B cell (primary cell): Measurements from ENCODE around the gene MTHFS. TPM values are rescaled to one million over a fixed set of nuclear protein-coding genes. Genes with fewer than 3 reads are reported as not detected.

Experiments used
- ATAC-seq: fragments of 200-7000 bp; cut with Tn5 transposase; one replicate; pipeline ENCODE4 v1.10.0; 2021; ENCODE audit warnings: low read depth, mild to moderate bottlenecking, moderate number of reproducible peaks, moderate library complexity
- CTCF ChIA-PET: fragments of 350-600 bp; sonication (Branson Sonifier 250); formaldehyde crosslinking; loops from one replicate; lab custom pipeline; 2021; ENCODE audit warnings: antibody characterized with exemption, inconsistent platforms; lab: Charles Lee
- POLR2A ChIA-PET: fragments of 350-600 bp; sonication (Branson Sonifier 250); formaldehyde crosslinking; loops from one replicate; lab custom pipeline; 2021; ENCODE audit warnings: antibody characterized with exemption; lab: Charles Lee
- DNase-seq: peaks from one replicate; pipeline ENCODE4 v3.0.0; 2013
- H2AFZ ChIP-seq: 2 replicates; pipeline ENCODE4 v1.6.1; 2012; ENCODE audit warnings: mild to moderate bottlenecking, low read depth, low read length; ENCODE audit not compliant: insufficient read depth, poor library complexity, severe bottlenecking
- H3K27ac ChIP-seq, 2 donors: 1 replicate in 1 of 2; 2 replicates in 1 of 2; pipeline ENCODE4 v1.5.1; 2012 to 2013; ENCODE audit warnings: low read length in 2 of 2, mild to moderate bottlenecking in 2 of 2, moderate library complexity in 1 of 2
- H3K27me3 ChIP-seq, 4 experiments: fragments of 200-600 bp in 1 of 4; sonication (generic) in 1 of 4; replicated peaks in 1 of 4; 1 replicate in 2 of 4; 2 replicates in 2 of 4; pipeline versions ENCODE4 v1.6.1 to v1.7.0; 2013 to 2016; ENCODE audit warnings: low read length in 3 of 4, mild to moderate bottlenecking in 2 of 4, mixed read lengths in 1 of 4, moderate library complexity in 1 of 4; ENCODE audit not compliant: insufficient read depth in 4 of 4, control insufficient read depth in 3 of 4; ENCODE audit errors: control extremely low read depth in 1 of 4
- H3K36me3 ChIP-seq, 2 experiments: replicated peaks in 1 of 2; 1 replicate in 1 of 2; 2 replicates in 1 of 2; pipeline versions ENCODE4 v1.6.1 to v1.7.1; 2013; ENCODE audit warnings: low read length in 1 of 2; ENCODE audit not compliant: insufficient read depth in 2 of 2, control insufficient read depth in 1 of 2; ENCODE audit errors: control extremely low read depth in 1 of 2, extremely low read depth in 1 of 2
- H3K4me1 ChIP-seq, 2 donors: fragments of 200-600 bp in 1 of 2; sonication (generic) in 1 of 2; 1 replicate in 1 of 2; 2 replicates in 1 of 2; pipeline versions ENCODE4 v1.5.1 to v1.6.1; 2013 to 2017; ENCODE audit warnings: low read length in 2 of 2; ENCODE audit not compliant: control insufficient read depth in 2 of 2, insufficient read depth in 2 of 2
- H3K4me2 ChIP-seq: replicated peaks from 2 replicates; pipeline ENCODE3; 2012; ENCODE audit warnings: mild to moderate bottlenecking, low read depth, low read length; ENCODE audit not compliant: poor library complexity, severe bottlenecking
- H3K4me3 ChIP-seq, 5 experiments: fragments of 200-600 bp in 1 of 5; sonication (generic) in 1 of 5; 1 replicate in 3 of 5; 2 replicates in 2 of 5; pipeline versions ENCODE4 v1.5.1 to v1.7.0; 2011 to 2016; ENCODE audit warnings: low read length in 4 of 5, mild to moderate bottlenecking in 4 of 5, low read depth in 2 of 5, control low read depth in 1 of 5, moderate library complexity in 1 of 5; ENCODE audit not compliant: insufficient read depth in 1 of 5; ENCODE audit errors: control extremely low read depth in 1 of 5, extremely low read depth in 1 of 5
- H3K79me2 ChIP-seq: fragments of 200-600 bp; sonication (generic); one replicate; pipeline ENCODE4 v1.6.0; 2016; ENCODE audit warnings: low read length; ENCODE audit not compliant: control insufficient read depth, insufficient read depth
- H3K9ac ChIP-seq: fragments of 200-600 bp; sonication (generic); 2 replicates; pipeline ENCODE4 v1.6.1; 2017; ENCODE audit warnings: mild to moderate bottlenecking, low read length, moderate library complexity
- H3K9me3 ChIP-seq, 3 donors: one replicate each; pipeline versions ENCODE4 v1.6.1 to v1.7.1; 2013; ENCODE audit warnings: low read length in 2 of 3; ENCODE audit not compliant: control insufficient read depth in 2 of 3, insufficient read depth in 1 of 3; ENCODE audit errors: control extremely low read depth in 1 of 3
- H4K20me1 ChIP-seq: 2 replicates; pipeline ENCODE4 v1.6.0; 2012; ENCODE audit warnings: mild to moderate bottlenecking, low read length; ENCODE audit not compliant: insufficient read depth, control insufficient read depth, poor library complexity, severe bottlenecking
- H3K27ac Mint-ChIP-seq: one replicate; pipeline ENCODE4 v1.8.0; 2021; ENCODE audit warnings: mixed read lengths
- H3K27me3 Mint-ChIP-seq: one replicate; pipeline ENCODE4 v1.8.0; 2021; ENCODE audit warnings: mixed read lengths
- H3K4me1 Mint-ChIP-seq: one replicate; pipeline ENCODE4 v1.8.0; 2021; ENCODE audit warnings: mixed read lengths
- H3K4me3 Mint-ChIP-seq: one replicate; pipeline ENCODE4 v1.8.0; 2021; ENCODE audit warnings: mixed read lengths
- H3K9me3 Mint-ChIP-seq: one replicate; pipeline ENCODE4 v1.8.0; 2022; ENCODE audit warnings: mixed read lengths; ENCODE audit not compliant: insufficient read depth
- CTCF ChIP-seq: fragments of 200-600 bp; IDR thresholded peaks from one replicate; pipeline ENCODE4 v1.8.0; 2022; ENCODE audit warnings: antibody characterized with exemption, mild to moderate bottlenecking
- EZH2 ChIP-seq: IDR thresholded peaks from 2 replicates; pipeline ENCODE4 v1.6.1; 2012; ENCODE audit warnings: borderline replicate concordance, low read depth, mild to moderate bottlenecking, moderate library complexity, low read length; ENCODE audit not compliant: insufficient read depth, poor library complexity, severe bottlenecking
- WGBS: methylation state at CpG from one replicate; pipeline ENCODE4 v1.1.5; 2013; ENCODE audit warnings: missing lambda C conversion rate; ENCODE audit not compliant: insufficient coverage; 5-methylcytosine and 5-hydroxymethylcytosine counted together
- intact Hi-C: fragments of 100-400 bp; cut with micrococcal nuclease; formaldehyde crosslinking; loops from one replicate; pipeline ENCODE4 v1.10.0; 2022
- polyA plus RNA-seq: library from polyadenylated mRNA; depleted of rRNA; stranded (reverse); fragments of >200 nt; gene quantifications from 2 replicates; pipeline ENCODE4 v1.2.3, GENCODE V29; 2012
- total RNA-seq, 2 donors: library from RNA; stranded (reverse); fragments of 120-200 nt in 1 of 2; gene quantifications; 1 replicate in 1 of 2; 2 replicates in 1 of 2; pipeline versions ENCODE4 v1.2.3 to v1.2.4, GENCODE V29; 2013 to 2022

MTHFS gene
- total and polyA plus RNA-seq, 2 donors (not counting 1 experiment from before 2014, with no cell fraction given): 20.1 to 20.9 TPM

- Mint-ChIP-seq H3K4me3 (no peak overlapping the region), H3K9me3 (no peaks in the 10 kb centered on the region), H3K4me1 (no peaks in the 10 kb centered on the region), H3K27me3 (peaks cover 6% of the 10 kb centered on the region), H3K27ac (no peak overlapping the region)
- WGBS: no CpG with 5 or more reads among the region's 4 CpGs
- Histone ChIP-seq H3K9me3 (no peaks in the 10 kb centered on the region), H4K20me1 (no peaks in the 10 kb centered on the region), H3K36me3 (no peaks in the 10 kb centered on the region), H3K9ac (no peak overlapping the region), H3K4me2 (no peak overlapping the region), H3K27ac (no peak overlapping the region), H2AFZ (no peak overlapping the region), H3K4me3 (no peak overlapping the region), H3K79me2 (no peaks in the 10 kb centered on the region), H3K27me3 (no peaks in the 10 kb centered on the region), H3K4me1 (no peaks in the 10 kb centered on the region)
- CTCF ChIA-PET: no interaction called here
- ATAC-seq (no peak), DNase-seq (no peak)
- POLR2A ChIA-PET: no interaction called here
- TF ChIP-seq EZH2 (no peak), CTCF (no peak)
- intact Hi-C loops: no loop called here
Measured at GRCh38 chr15:79939399-79939798, 42.6 kb upstream of the MTHFS start.

- WGBS: no CpG with 5 or more reads among the region's 1 CpG
Measured at GRCh38 chr15:79938143-79938542, 41.3 kb upstream of the MTHFS start.

More at GRCh38 chr15:79938143-79938542, 41.3 kb upstream of the MTHFS start:
- intact Hi-C loops: no loop called here
- Histone ChIP-seq H3K4me3 (no peak overlapping the region), H3K27me3 (no peaks in the 10 kb centered on the region), H3K4me1 (no peaks in the 10 kb centered on the region), H3K36me3 (no peaks in the 10 kb centered on the region), H3K27ac (no peak overlapping the region), H3K9ac (no peak overlapping the region), H3K79me2 (no peaks in the 10 kb centered on the region), H4K20me1 (no peaks in the 10 kb centered on the region), H3K9me3 (no peaks in the 10 kb centered on the region), H3K4me2 (no peak overlapping the region), H2AFZ (no peak overlapping the region)
- ChIA-PET POLR2A (no interaction called here), CTCF (no interaction called here)
- TF ChIP-seq EZH2 (no peak), CTCF (no peak)
- Mint-ChIP-seq H3K4me3 (no peak overlapping the region), H3K27ac (no peak overlapping the region), H3K4me1 (no peaks in the 10 kb centered on the region), H3K9me3 (no peaks in the 10 kb centered on the region), H3K27me3 (peaks cover 11% of the 10 kb centered on the region)
- DNase-seq (no peak), ATAC-seq (no peak)
